Measurements from ENCODE around the gene EVA1C.

DNA sequence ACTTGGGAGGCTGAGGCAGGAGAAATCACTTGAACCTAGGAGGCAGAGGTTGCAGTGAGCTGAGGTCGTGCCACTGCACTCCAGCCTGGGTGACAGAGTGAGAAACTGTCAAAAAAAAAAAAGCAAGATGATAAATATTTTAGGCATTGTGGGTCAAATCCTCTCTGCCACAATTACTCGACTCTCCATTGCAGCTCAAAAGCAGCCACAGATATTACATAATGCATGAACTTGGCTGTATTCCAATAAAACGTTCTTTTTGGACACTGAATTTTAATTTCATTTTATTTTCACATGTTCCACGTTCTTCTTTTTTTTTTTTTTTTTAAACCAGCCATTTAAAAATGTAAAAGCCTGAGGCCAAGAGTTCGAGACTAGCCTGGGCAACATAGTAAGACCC, 103.4 kb downstream of the EVA1C start:
- TF ChIP-seq, protein P1, sequence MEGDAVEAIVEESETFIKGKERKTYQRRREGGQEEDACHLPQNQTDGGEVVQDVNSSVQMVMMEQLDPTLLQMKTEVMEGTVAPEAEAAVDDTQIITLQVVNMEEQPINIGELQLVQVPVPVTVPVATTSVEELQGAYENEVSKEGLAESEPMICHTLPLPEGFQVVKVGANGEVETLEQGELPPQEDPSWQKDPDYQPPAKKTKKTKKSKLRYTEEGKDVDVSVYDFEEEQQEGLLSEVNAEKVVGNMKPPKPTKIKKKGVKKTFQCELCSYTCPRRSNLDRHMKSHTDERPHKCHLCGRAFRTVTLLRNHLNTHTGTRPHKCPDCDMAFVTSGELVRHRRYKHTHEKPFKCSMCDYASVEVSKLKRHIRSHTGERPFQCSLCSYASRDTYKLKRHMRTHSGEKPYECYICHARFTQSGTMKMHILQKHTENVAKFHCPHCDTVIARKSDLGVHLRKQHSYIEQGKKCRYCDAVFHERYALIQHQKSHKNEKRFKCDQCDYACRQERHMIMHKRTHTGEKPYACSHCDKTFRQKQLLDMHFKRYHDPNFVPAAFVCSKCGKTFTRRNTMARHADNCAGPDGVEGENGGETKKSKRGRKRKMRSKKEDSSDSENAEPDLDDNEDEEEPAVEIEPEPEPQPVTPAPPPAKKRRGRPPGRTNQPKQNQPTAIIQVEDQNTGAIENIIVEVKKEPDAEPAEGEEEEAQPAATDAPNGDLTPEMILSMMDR (IDR thresholded peaks at IDR 0.05; ENCODE audit: low read depth, low read length), result no peak
- no peak for TF ChIP-seq EZH2phosphoT487 (IDR thresholded peaks at IDR 0.05; ENCODE audit: low read depth)

Data from OCI-LY3 (cell line).